GM12873 (cell line): ENCODE results near the gene UNKL.

Experiments
- CTCF ChIP-seq: IDR thresholded peaks from 2 replicates; pipeline ENCODE4 v1.5.1; 2012; ENCODE audit warnings: low read depth, mild to moderate bottlenecking, moderate library complexity, low read length, control low read depth; ENCODE audit not compliant: insufficient read depth; ENCODE audit errors: missing control alignments

Gene UNKL

GRCh38 chr16:1456951-1457350, 42.4 kb upstream of the UNKL start:
- no peak for TF ChIP-seq CTCF

- no peak for TF ChIP-seq CTCF
Observed at GRCh38 chr16:1455190-1456171, 41.0 kb upstream of the UNKL start.

- TF ChIP-seq CTCF, result no peak
Observed at GRCh38 chr16:1454561-1454960, 40.1 kb upstream of the UNKL start.

- no peak for TF ChIP-seq CTCF
Observed at GRCh38 chr16:1453316-1453715, 38.8 kb upstream of the UNKL start.

GRCh38 chr16:1452530-1452929, 38.0 kb upstream of the UNKL start:
- no peak for TF ChIP-seq CTCF

GRCh38 chr16:1451702-1452392, 37.3 kb upstream of the UNKL start:
- TF ChIP-seq CTCF, result no peak

GRCh38 chr16:1450841-1451240, 36.3 kb upstream of the UNKL start:
- no peak for TF ChIP-seq CTCF
